Measurements from ENCODE around the gene PLEKHA5. TPM values are rescaled to one million over a fixed set of nuclear protein-coding genes. Genes with fewer than 3 reads are reported as not detected.

Gene PLEKHA5
- total RNA-seq, 1 donor from 2014 or later = 60.8 TPM

DNA sequence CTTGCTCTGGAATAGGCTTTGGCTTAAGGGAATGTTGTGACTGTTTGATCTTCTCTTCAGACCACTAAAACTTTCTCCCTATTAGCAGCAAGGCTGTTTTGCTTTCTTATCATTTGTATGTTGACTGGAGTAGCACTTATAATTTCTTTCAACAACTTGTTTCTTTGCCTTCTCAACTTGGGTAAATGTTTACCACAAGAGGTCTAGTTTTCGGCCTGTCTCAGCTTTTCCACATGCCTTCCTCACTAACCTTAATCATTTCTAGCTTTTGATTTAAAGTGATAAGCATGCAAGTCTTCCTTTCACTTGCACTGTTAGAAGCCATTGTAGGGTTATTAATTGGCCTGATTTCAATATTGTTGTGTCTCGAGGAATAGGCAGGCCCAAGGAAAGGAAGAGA is 183.1 kb downstream of the PLEKHA5 start:
- Histone ChIP-seq H3K4me3 (no peak overlapping the region), H3K27ac (replicated peaks) (no peak overlapping the region), H3K9me3 (replicated peaks) (no peaks in the 10 kb centered on the region), H3K4me1 (no peaks in the 10 kb centered on the region), H3K27me3 (ENCODE audit: low read depth) (no peaks in the 10 kb centered on the region), H3K36me3 (peaks cover 4% of the 10 kb centered on the region)
- TF ChIP-seq, protein P1, sequence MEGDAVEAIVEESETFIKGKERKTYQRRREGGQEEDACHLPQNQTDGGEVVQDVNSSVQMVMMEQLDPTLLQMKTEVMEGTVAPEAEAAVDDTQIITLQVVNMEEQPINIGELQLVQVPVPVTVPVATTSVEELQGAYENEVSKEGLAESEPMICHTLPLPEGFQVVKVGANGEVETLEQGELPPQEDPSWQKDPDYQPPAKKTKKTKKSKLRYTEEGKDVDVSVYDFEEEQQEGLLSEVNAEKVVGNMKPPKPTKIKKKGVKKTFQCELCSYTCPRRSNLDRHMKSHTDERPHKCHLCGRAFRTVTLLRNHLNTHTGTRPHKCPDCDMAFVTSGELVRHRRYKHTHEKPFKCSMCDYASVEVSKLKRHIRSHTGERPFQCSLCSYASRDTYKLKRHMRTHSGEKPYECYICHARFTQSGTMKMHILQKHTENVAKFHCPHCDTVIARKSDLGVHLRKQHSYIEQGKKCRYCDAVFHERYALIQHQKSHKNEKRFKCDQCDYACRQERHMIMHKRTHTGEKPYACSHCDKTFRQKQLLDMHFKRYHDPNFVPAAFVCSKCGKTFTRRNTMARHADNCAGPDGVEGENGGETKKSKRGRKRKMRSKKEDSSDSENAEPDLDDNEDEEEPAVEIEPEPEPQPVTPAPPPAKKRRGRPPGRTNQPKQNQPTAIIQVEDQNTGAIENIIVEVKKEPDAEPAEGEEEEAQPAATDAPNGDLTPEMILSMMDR (IDR thresholded peaks at IDR 0.05; ENCODE audit: borderline replicate concordance) = no peak
- DNase-seq = no peak
- intact Hi-C loops (cut with micrococcal nuclease) = no loop called here

DNA sequence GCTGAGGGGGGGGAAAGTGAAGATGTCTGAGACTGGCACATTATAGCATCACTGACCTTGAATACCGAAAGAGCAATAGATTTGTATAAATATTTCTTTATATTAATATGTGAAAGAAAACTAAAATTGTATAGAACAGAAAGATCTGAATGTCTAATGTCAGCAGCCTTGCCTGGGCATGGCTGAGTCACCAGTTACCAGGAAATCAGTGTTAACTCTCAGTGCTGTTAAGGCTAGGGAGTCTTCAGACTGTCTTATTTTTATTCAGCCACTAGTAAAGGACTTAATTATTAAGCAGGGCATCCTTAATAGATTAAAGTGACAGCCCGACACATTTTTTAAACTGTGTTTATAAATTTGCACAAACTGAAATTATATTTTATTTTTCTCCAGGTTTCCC is 186.9 kb downstream of the PLEKHA5 start:
- TF ChIP-seq, protein P1 (IDR thresholded peaks at IDR 0.05; ENCODE audit: borderline replicate concordance) = no peak
- DNase-seq = no peak
- H3K9me3 ChIP-seq (replicated peaks) = no peaks in the 10 kb centered on the region
- no peak overlapping the region for H3K4me3 ChIP-seq
- H3K36me3 ChIP-seq = peaks cover under 1% of the 10 kb centered on the region
- H3K27ac ChIP-seq (replicated peaks) = no peak overlapping the region
- peaks cover under 1% of the 10 kb centered on the region for H3K4me1 ChIP-seq
- H3K27me3 ChIP-seq (ENCODE audit: low read depth) = no peaks in the 10 kb centered on the region
- intact Hi-C loops (cut with micrococcal nuclease) = no loop called here

DNA sequence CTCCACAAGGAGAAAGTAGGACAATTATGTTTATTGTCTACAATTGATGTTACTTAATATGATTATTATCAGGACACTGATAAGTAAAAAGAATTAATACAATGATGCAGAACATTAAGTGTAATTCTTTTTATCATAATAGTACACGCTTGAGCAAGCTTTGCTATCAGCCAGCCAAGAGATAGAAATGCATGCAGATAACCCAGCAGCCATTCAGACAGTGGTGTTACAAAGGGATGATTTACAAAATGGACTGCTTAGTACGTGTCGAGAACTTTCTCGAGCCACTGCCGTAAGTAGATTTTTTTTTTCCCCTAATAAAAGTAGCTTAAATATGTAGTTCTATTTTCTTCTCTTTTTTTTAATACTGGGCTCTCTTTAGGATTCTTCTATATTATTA is 192.8 kb downstream of the PLEKHA5 start:
- Histone ChIP-seq H3K27me3 (ENCODE audit: low read depth) (no peaks in the 10 kb centered on the region), H3K36me3 (peaks cover 41% of the 10 kb centered on the region), H3K9me3 (replicated peaks) (no peaks in the 10 kb centered on the region), H3K27ac (replicated peaks) (peak overlapping the region; percentile 1), H3K4me1 (peaks cover 14% of the 10 kb centered on the region), H3K4me3 (no peak overlapping the region)
- TF ChIP-seq, protein P1 (IDR thresholded peaks at IDR 0.05; ENCODE audit: borderline replicate concordance) = no peak
- DNase-seq = no peak
- intact Hi-C loops (cut with micrococcal nuclease) = no loop called here

DNA sequence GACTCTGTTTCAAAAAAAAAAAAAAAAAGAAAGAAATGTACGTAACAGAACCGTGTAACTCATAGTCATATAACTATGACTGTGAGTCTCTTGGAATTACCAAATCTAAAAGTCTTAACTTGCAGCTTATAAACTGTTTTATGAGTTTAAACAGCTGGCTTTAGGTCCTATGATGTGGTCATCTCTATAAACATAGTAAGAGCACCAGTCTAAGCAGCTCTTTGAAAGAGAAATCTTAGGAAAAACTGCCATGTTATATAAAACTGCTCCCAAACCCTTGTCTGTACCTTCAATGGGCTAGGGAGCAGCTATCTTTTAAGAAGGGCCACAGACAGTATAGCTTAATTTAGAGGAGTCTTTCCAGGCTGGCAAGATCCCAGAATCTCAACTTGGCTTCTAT is 194.3 kb downstream of the PLEKHA5 start:
- intact Hi-C loops (cut with micrococcal nuclease) = no loop called here
- no peaks in the 10 kb centered on the region for H3K9me3 ChIP-seq (replicated peaks)
- H3K27ac ChIP-seq (replicated peaks) = no peak overlapping the region
- H3K4me3 ChIP-seq = no peak overlapping the region
- peaks cover 14% of the 10 kb centered on the region for H3K4me1 ChIP-seq
- TF ChIP-seq, protein P1 (IDR thresholded peaks at IDR 0.05; ENCODE audit: borderline replicate concordance) = no peak
- DNase-seq = no peak
- peaks cover 45% of the 10 kb centered on the region for H3K36me3 ChIP-seq
- H3K27me3 ChIP-seq (ENCODE audit: low read depth) = no peaks in the 10 kb centered on the region

DNA sequence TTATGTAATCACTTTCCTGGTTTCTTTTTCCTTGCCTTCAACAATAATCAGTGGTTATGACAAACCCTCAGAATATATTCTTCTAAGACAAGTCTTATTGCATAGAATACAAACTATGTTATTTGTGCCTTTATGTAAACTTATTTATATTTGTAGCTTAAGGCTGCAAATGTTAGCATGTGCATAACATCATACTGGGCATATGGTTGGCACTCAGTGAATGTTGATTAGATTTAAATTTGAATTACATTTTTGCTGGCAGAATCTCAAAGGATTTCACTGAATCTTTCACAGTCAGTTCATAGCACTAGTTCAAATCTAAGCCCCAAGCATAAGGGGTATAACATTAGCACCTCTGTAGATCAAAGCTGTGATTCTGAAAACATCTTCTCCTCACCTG is 196.6 kb downstream of the PLEKHA5 start:
- Histone ChIP-seq H3K4me3 (no peak overlapping the region), H3K36me3 (peaks cover 48% of the 10 kb centered on the region), H3K27me3 (ENCODE audit: low read depth) (no peaks in the 10 kb centered on the region), H3K9me3 (replicated peaks) (no peaks in the 10 kb centered on the region), H3K4me1 (peaks cover 14% of the 10 kb centered on the region), H3K27ac (replicated peaks) (no peak overlapping the region)
- TF ChIP-seq, protein P1 (IDR thresholded peaks at IDR 0.05; ENCODE audit: borderline replicate concordance) = no peak
- intact Hi-C loops (cut with micrococcal nuclease) = no loop called here
- no peak for DNase-seq

DNA sequence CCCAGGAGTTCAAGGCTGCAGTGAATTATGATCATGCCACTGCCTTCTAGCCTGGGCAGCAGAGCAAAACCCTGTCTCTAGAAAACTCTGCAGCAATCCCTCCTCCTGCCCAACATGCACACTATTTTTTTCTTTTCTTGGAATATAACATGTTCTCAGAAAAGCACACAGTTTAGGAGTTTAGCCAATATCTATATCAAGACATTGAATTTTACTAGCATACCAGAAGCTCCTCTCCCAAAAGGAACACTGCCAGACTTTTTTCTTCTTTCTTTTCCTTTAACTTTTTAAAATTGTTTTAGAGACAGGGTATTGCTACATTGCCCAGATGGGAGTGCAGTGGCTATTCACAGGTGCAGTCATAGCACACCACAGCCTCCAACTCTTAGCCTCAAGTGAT is 202.7 kb downstream of the PLEKHA5 start:
- TF ChIP-seq, protein P1 (IDR thresholded peaks at IDR 0.05; ENCODE audit: borderline replicate concordance) = no peak
- peaks cover 55% of the 10 kb centered on the region for H3K36me3 ChIP-seq
- H3K9me3 ChIP-seq (replicated peaks) = no peaks in the 10 kb centered on the region
- H3K4me1 ChIP-seq = no peaks in the 10 kb centered on the region
- H3K27me3 ChIP-seq (ENCODE audit: low read depth) = no peaks in the 10 kb centered on the region
- H3K27ac ChIP-seq (replicated peaks) = no peak overlapping the region
- DNase-seq = no peak
- no peak overlapping the region for H3K4me3 ChIP-seq
- intact Hi-C loops (cut with micrococcal nuclease) = no loop called here
